Measurements from ENCODE around the gene ATP1A4. TPM values are rescaled to one million over a fixed set of nuclear protein-coding genes. Genes with fewer than 3 reads are reported as not detected.

The ATP1A4 gene
- total and polyA plus RNA-seq, 2 experiments from 2014 or later, result not detected

DNA sequence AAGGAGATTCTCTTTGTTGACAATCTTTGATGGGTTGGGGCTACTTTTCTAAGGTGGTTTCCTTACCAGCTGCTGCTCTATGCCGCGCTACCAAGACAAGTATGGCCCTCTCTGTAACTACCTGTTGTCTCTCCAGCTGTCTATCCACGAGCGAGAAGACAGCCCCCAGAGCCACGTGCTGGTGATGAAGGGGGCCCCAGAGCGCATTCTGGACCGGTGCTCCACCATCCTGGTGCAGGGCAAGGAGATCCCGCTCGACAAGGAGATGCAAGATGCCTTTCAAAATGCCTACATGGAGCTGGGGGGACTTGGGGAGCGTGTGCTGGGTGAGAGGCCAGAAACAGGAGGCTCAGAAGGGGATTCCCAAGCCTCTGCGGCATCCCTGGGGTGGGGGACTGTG, 21.4 kb upstream of the ATP1A4 start:
- TF ChIP-seq EZH2 (IDR thresholded peaks at IDR 0.05; ENCODE audit: insufficient read depth, poor library complexity, severe bottlenecking) (no peak), EZH2phosphoT487 (IDR thresholded peaks at IDR 0.05; ENCODE audit: insufficient read depth, low read depth) (no peak)
- no peaks in the 10 kb centered on the region for H3K79me2 ChIP-seq (ENCODE audit: insufficient read depth)
- no peak for DNase-seq

GRCh38 chr1:160130486-160130885, 20.9 kb upstream of the ATP1A4 start:
- no peaks in the 10 kb centered on the region for H3K79me2 ChIP-seq (ENCODE audit: insufficient read depth)
- no peaks in the 10 kb centered on the region for H3K27me3 ChIP-seq (replicated peaks; ENCODE audit: insufficient read depth)
- in situ Hi-C loops (cut with MboI), result no loop called here
- peaks cover 26% of the 10 kb centered on the region for H3K4me1 ChIP-seq (ENCODE audit: insufficient read depth)
- H2AFZ ChIP-seq, result no peak overlapping the region
- no peaks in the 10 kb centered on the region for H3K36me3 ChIP-seq (ENCODE audit: low read depth)
- no peak overlapping the region for H3K4me2 ChIP-seq (ENCODE audit: unreplicated experiment)
- no peak overlapping the region for H3K9ac ChIP-seq
- H3K9me2 ChIP-seq (ENCODE audit: insufficient read depth), result no peaks in the 10 kb centered on the region
- no peak for TF ChIP-seq EZH2 (IDR thresholded peaks at IDR 0.05; ENCODE audit: insufficient read depth, poor library complexity, severe bottlenecking)
- TF ChIP-seq EZH2phosphoT487 (IDR thresholded peaks at IDR 0.05; ENCODE audit: insufficient read depth, low read depth), result no peak
- H3K4me3 ChIP-seq, result no peak overlapping the region
- H3K27ac ChIP-seq, result no peak overlapping the region
- WGBS, 2 experiments (ENCODE audit: low coverage in 1 of 2, low lambda C conversion rate in 2 of 2, missing lambda C conversion rate in 2 of 2), result 80 to 86% methylated on average over 5 of the region's 5 CpGs
- DNase-seq, result no peak
- H4K20me1 ChIP-seq (ENCODE audit: insufficient read depth), result no peaks in the 10 kb centered on the region
- no peaks in the 10 kb centered on the region for H3K9me3 ChIP-seq (ENCODE audit: low read depth)
- peaks cover 6% of the 10 kb centered on the region for H3F3A ChIP-seq (ENCODE audit: insufficient read depth)

More for the DNA sequence above, 21.4 kb upstream of the ATP1A4 start:
- Histone ChIP-seq H3K9ac (no peak overlapping the region), H3K27me3 (replicated peaks; ENCODE audit: insufficient read depth) (no peaks in the 10 kb centered on the region), H3K9me3 (ENCODE audit: low read depth) (no peaks in the 10 kb centered on the region), H3K9me2 (ENCODE audit: insufficient read depth) (no peaks in the 10 kb centered on the region), H3K4me1 (ENCODE audit: insufficient read depth) (peaks cover 31% of the 10 kb centered on the region), H3K27ac (no peak overlapping the region), H3K4me3 (no peak overlapping the region), H3F3A (ENCODE audit: insufficient read depth) (peaks cover 11% of the 10 kb centered on the region), H3K4me2 (ENCODE audit: unreplicated experiment) (no peak overlapping the region), H2AFZ (no peak overlapping the region), H3K36me3 (ENCODE audit: low read depth) (no peaks in the 10 kb centered on the region), H4K20me1 (ENCODE audit: insufficient read depth) (no peaks in the 10 kb centered on the region)
- WGBS, 2 experiments (ENCODE audit: low coverage in 1 of 2, low lambda C conversion rate in 2 of 2, missing lambda C conversion rate in 2 of 2), result 82 to 84% methylated on average over 11 of the region's 11 CpGs
- in situ Hi-C loops (cut with MboI), result no loop called here

DNA sequence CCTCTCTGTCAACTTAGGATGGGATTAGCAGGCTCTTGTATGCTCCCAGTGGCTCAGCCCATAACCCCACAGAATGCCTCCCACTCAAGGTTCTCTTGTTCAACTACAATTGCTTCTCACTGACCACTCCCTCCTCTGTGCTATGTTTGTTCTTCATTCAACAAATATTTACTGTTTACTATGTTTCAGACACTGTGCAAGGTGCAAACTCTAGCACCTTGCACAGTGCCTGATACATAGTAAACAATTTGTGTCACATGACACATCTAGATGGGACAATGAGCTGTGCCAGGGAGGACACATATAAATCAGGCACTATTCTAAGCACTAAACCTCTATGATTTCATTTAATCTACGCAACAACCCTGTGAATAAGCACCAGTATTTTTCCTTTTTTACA, 20.5 kb upstream of the ATP1A4 start:
- no peaks in the 10 kb centered on the region for H3K79me2 ChIP-seq (ENCODE audit: insufficient read depth)
- no peaks in the 10 kb centered on the region for H3K36me3 ChIP-seq (ENCODE audit: low read depth)
- in situ Hi-C loops (cut with MboI), result no loop called here
- no peaks in the 10 kb centered on the region for H3K27me3 ChIP-seq (replicated peaks; ENCODE audit: insufficient read depth)
- peaks cover 1% of the 10 kb centered on the region; the same call in 1 of the 2 replicates for H3F3A ChIP-seq (ENCODE audit: insufficient read depth)
- H3K9me2 ChIP-seq (ENCODE audit: insufficient read depth), result no peaks in the 10 kb centered on the region
- WGBS, 2 experiments (ENCODE audit: low coverage in 1 of 2, low lambda C conversion rate in 2 of 2, missing lambda C conversion rate in 2 of 2), result 77 to 89% methylated on average over 1 of the region's 1 CpG
- H3K27ac ChIP-seq, result no peak overlapping the region
- H3K4me2 ChIP-seq (ENCODE audit: unreplicated experiment), result no peak overlapping the region
- DNase-seq, result no peak
- H3K9ac ChIP-seq, result no peak overlapping the region
- no peak overlapping the region for H3K4me3 ChIP-seq
- no peak overlapping the region for H2AFZ ChIP-seq
- no peak for TF ChIP-seq EZH2 (IDR thresholded peaks at IDR 0.05; ENCODE audit: insufficient read depth, poor library complexity, severe bottlenecking)
- TF ChIP-seq EZH2phosphoT487 (IDR thresholded peaks at IDR 0.05; ENCODE audit: insufficient read depth, low read depth), result no peak
- H4K20me1 ChIP-seq (ENCODE audit: insufficient read depth), result no peaks in the 10 kb centered on the region
- H3K9me3 ChIP-seq (ENCODE audit: low read depth), result no peaks in the 10 kb centered on the region
- H3K4me1 ChIP-seq (ENCODE audit: insufficient read depth), result peaks cover 21% of the 10 kb centered on the region

DNA sequence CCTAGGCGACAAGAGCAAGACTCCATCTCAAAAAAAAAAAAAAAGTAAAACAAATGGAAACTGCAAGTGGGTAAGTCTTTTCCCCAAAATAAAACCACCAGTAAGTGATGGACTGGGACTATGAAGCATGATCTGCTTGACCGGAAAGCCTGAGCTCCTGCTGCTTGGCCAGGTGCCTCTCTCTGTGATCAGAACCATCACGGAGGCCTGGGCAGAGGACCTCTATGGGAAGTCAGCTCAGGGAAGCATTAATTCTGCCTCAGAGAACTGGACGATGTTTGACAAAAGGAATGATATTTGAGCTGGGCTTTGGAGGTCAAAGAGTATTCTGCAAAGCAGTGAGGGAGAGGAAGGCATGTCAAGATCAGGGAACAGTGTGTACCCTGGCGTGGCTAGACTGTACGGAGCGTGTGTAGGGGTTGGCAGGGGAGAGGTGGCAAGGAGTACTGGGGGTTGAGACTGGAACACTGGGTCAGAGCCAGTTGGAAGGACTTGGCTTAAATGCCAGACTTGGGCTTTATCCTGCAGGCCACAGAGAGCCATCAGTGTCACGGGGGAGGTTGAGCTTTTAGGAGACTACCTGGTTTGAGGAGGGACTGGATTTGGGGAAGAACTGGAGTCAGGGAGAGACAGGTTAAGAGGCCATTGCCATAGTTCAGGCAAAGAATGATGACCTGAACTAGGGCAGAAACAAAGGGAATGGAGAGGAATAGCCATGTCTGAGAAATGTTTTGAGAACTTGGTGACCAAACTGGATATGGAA, 19.4 kb upstream of the ATP1A4 start:
- H3F3A ChIP-seq (ENCODE audit: insufficient read depth), result no peaks in the 10 kb centered on the region
- TF ChIP-seq EZH2 (IDR thresholded peaks at IDR 0.05; ENCODE audit: insufficient read depth, poor library complexity, severe bottlenecking) (no peak), EZH2phosphoT487 (IDR thresholded peaks at IDR 0.05; ENCODE audit: insufficient read depth, low read depth) (no peak)
- H3K9me2 ChIP-seq (ENCODE audit: insufficient read depth), result no peaks in the 10 kb centered on the region
- H3K27me3 ChIP-seq (replicated peaks; ENCODE audit: insufficient read depth), result no peaks in the 10 kb centered on the region
- no peak for DNase-seq
- in situ Hi-C loops (cut with MboI), result no loop called here
- no peaks in the 10 kb centered on the region for H4K20me1 ChIP-seq (ENCODE audit: insufficient read depth)
- WGBS, 2 experiments (ENCODE audit: low coverage in 1 of 2, low lambda C conversion rate in 2 of 2, missing lambda C conversion rate in 2 of 2), result 25 to 36% methylated on average over 8 of the region's 8 CpGs
- H3K79me2 ChIP-seq (ENCODE audit: insufficient read depth), result no peaks in the 10 kb centered on the region
- no peak overlapping the region for H3K4me3 ChIP-seq
- H3K9me3 ChIP-seq (ENCODE audit: low read depth), result no peaks in the 10 kb centered on the region
- H3K4me2 ChIP-seq (ENCODE audit: unreplicated experiment), result no peak overlapping the region
- H3K36me3 ChIP-seq (ENCODE audit: low read depth), result no peaks in the 10 kb centered on the region
- no peak overlapping the region for H2AFZ ChIP-seq
- no peak overlapping the region for H3K9ac ChIP-seq
- H3K27ac ChIP-seq, result no peak overlapping the region
- H3K4me1 ChIP-seq (ENCODE audit: insufficient read depth), result peaks cover 11% of the 10 kb centered on the region
